Spleen (tissue), 11 donors: ENCODE measurements around the gene PLEKHM3. TPM values are rescaled to one million over a fixed set of nuclear protein-coding genes. Genes with fewer than 3 reads are reported as not detected.

ENCODE experiments used
- DNase-seq: peaks from one replicate; pipeline ENCODE4 v3.0.0-alpha.2; 2020
- H3K27ac ChIP-seq, 8 donors: fragments of 200-600 bp; sonication (generic) in 7 of 8; 1 replicate in 4 of 8; 2 replicates in 4 of 8; pipeline versions ENCODE4 v1.5.0 to v1.8.0; 2016 to 2021; ENCODE audit warnings: inconsistent platforms in 4 of 8, mild to moderate bottlenecking in 4 of 8, moderate library complexity in 1 of 8
- H3K27me3 ChIP-seq, 7 donors: fragments of 200-600 bp; sonication (generic) in 6 of 7; replicated peaks in 1 of 7; 1 replicate in 4 of 7; 2 replicates in 3 of 7; pipeline versions ENCODE4 v1.5.0 to v1.8.0; 2016 to 2021; ENCODE audit warnings: inconsistent platforms in 3 of 7, mild to moderate bottlenecking in 1 of 7
- H3K36me3 ChIP-seq, 6 donors: fragments of 200-600 bp; sonication (generic) in 5 of 6; 1 replicate in 4 of 6; 2 replicates in 2 of 6; pipeline versions ENCODE4 v1.5.0 to v1.8.0; 2016 to 2021; ENCODE audit warnings: inconsistent platforms in 2 of 6
- H3K4me1 ChIP-seq, 6 donors: fragments of 200-600 bp; sonication (generic) in 5 of 6; 1 replicate in 3 of 6; 2 replicates in 3 of 6; pipeline versions ENCODE4 v1.5.0 to v1.8.0; 2016 to 2021; ENCODE audit warnings: inconsistent platforms in 3 of 6
- H3K4me3 ChIP-seq, 8 donors: fragments of 200-600 bp; sonication (generic) in 7 of 8; 1 replicate in 4 of 8; 2 replicates in 4 of 8; pipeline versions ENCODE4 v1.5.0 to v1.8.0; 2016 to 2021; ENCODE audit warnings: inconsistent platforms in 4 of 8, mild to moderate bottlenecking in 4 of 8, moderate library complexity in 2 of 8
- H3K9me3 ChIP-seq, 8 donors: fragments of 200-600 bp; sonication (generic) in 7 of 8; 1 replicate in 4 of 8; 2 replicates in 4 of 8; pipeline versions ENCODE4 v1.5.0 to v1.8.0; 2016 to 2021; ENCODE audit warnings: inconsistent platforms in 4 of 8
- POLR2A ChIP-seq, 3 donors: fragments of 450-650 bp; IDR thresholded peaks; one replicate each; pipeline ENCODE4 v1.5.1; 2017; ENCODE audit warnings: antibody characterized with exemption in 3 of 3, mild to moderate bottlenecking in 1 of 3
- POLR2AphosphoS5 ChIP-seq, 3 donors: sonication (generic); formaldehyde crosslinking; IDR thresholded peaks; one replicate each; pipeline ENCODE4 v1.5.1; 2017; ENCODE audit warnings: antibody characterized with exemption in 3 of 3
- WGBS, 5 donors: extraction: QIAGEN DNeasy Blood & Tissue Kit in 3 of 5; methylation state at CpG; one replicate each; pipeline versions ENCODE4 v1.1.5 to v1.1.7; 2013 to 2018; 5-methylcytosine and 5-hydroxymethylcytosine counted together
- intact Hi-C: fragments of 100-400 bp; cut with DNase I; formaldehyde crosslinking; loops from one replicate; pipeline ENCODE4 v1.15.0; 2023; ENCODE audit warnings: low total_unique reads
- polyA plus RNA-seq, 3 donors: library from polyadenylated mRNA; stranded (reverse); fragments of 200-250 nt; gene quantifications; one replicate each; pipeline ENCODE4 v1.2.1, GENCODE V29; 2013
- total RNA-seq, 7 donors: library from RNA; depleted of rRNA in 3 of 7; stranded (reverse); fragments of >200 nt in 3 of 7; fragmentation: NEBNext Ultra II Directional in 4 of 7; extraction: Animal tissue kit (Norgen Biotek cat#: 25700) in 4 of 7; gene quantifications; one replicate each; pipeline versions ENCODE4 v1.1.0 to v1.2.1, GENCODE V29; 2016 to 2021
- TF ChIP-seq, protein P1 (sequence below), 11 experiments: fragments of 200-600 bp in 7 of 11; fragments of 450-650 bp in 4 of 11; sonication (generic) in 4 of 11; IDR thresholded peaks in 8 of 11; conservative IDR thresholded peaks in 3 of 11; 1 replicate in 7 of 11; 2 replicates in 4 of 11; pipeline versions ENCODE4 v1.4.0 to v1.8.0; 2016 to 2021; ENCODE audit warnings: antibody characterized with exemption in 11 of 11, inconsistent platforms in 4 of 11, mild to moderate bottlenecking in 1 of 11
- donor health status: healthy with polysubstance abuse.
- donor health status: DM: no; HTN: no; CAD: no; lungs with moderate emphysema.
- donor health status: DM: no; HTN: no; CAD: no.
- donor health status: Bipolar disorder and iron deficiency.
- donor health status: healthy.
- donor health status: DM: no; HTN: no; CAD: no.
- donor health status: DM: yes; HTN: yes; CAD: no.

PLEKHM3 gene
- total and polyA plus RNA-seq, 10 donors: 2.4 to 24.3 (median 18.3) TPM

DNA sequence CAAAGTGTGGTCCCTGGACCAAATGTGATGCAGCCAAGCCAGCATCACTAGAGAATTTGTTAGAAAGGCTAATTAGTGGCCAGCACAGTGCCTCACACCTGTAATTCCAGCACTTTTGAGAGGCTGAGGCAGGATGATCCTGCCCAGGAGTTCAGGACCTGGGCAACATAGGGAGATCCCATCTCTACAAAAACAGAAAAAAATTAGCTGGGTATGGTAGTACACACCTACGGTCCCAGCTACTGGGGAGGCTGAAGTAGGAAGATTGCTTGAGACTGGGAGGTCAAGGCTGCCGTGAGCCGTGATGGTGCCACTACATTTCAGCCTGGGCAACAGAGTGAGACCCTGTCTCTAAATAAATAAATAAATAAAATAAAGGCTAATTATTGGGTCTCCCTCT lies 185.8 kb downstream of the PLEKHM3 start:
- intact Hi-C loops: no loop called here
- no peak for DNase-seq
- no peaks in the 10 kb centered on the region for H3K27me3 ChIP-seq
- no peaks in the 10 kb centered on the region for H3K36me3 ChIP-seq
- H3K4me1 ChIP-seq: peaks cover 0 to 17% (median 7%) of the 10 kb centered on the region in 6 donors
- no peak overlapping the region for H3K4me3 ChIP-seq
- 95 to 99% (median 98%) methylated on average over 3 of the region's 3 CpGs for WGBS, 5 donors
- TF ChIP-seq POLR2A (IDR thresholded peaks at IDR 0.05): no peak
- TF ChIP-seq, protein P1, sequence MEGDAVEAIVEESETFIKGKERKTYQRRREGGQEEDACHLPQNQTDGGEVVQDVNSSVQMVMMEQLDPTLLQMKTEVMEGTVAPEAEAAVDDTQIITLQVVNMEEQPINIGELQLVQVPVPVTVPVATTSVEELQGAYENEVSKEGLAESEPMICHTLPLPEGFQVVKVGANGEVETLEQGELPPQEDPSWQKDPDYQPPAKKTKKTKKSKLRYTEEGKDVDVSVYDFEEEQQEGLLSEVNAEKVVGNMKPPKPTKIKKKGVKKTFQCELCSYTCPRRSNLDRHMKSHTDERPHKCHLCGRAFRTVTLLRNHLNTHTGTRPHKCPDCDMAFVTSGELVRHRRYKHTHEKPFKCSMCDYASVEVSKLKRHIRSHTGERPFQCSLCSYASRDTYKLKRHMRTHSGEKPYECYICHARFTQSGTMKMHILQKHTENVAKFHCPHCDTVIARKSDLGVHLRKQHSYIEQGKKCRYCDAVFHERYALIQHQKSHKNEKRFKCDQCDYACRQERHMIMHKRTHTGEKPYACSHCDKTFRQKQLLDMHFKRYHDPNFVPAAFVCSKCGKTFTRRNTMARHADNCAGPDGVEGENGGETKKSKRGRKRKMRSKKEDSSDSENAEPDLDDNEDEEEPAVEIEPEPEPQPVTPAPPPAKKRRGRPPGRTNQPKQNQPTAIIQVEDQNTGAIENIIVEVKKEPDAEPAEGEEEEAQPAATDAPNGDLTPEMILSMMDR (IDR thresholded peaks at IDR 0.05 in 8 of 11, conservative IDR thresholded peaks at IDR 0.05 in 3 of 11): no peak
- no peak for TF ChIP-seq POLR2AphosphoS5 (IDR thresholded peaks at IDR 0.05)
- H3K9me3 ChIP-seq: no peaks in the 10 kb centered on the region
- H3K27ac ChIP-seq: no peak overlapping the region

DNA sequence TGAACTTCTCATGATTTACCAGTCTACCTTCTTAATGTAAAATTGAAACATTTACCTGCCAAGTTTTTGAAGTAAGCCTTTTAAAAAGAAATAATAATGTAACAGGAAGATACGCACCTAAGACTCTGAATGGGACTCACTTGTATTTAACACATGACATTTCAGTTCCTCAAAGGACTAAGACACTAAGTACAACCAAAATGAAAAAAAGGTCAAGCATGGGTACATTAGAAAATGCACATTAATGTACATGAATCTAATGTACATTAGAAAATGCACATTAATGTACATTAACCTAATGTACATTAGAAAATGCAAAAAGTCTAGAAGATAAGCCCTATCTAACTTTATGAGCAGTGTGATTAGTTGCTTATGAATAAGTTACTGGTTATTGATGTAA lies 186.3 kb downstream of the PLEKHM3 start:
- no peaks in the 10 kb centered on the region for H3K36me3 ChIP-seq
- peaks cover 0 to 17% (median 7%) of the 10 kb centered on the region in 6 donors for H3K4me1 ChIP-seq
- H3K27me3 ChIP-seq: no peaks in the 10 kb centered on the region
- H3K4me3 ChIP-seq: no peak overlapping the region
- no peak for DNase-seq
- no peak overlapping the region for H3K27ac ChIP-seq
- H3K9me3 ChIP-seq: no peaks in the 10 kb centered on the region
- 89 to 95% (median 93%) methylated on average over 1 of the region's 1 CpG for WGBS, 5 donors
- TF ChIP-seq POLR2AphosphoS5 (IDR thresholded peaks at IDR 0.05): no peak
- TF ChIP-seq, protein P1 (IDR thresholded peaks at IDR 0.05 in 8 of 11, conservative IDR thresholded peaks at IDR 0.05 in 3 of 11): no peak
- no peak for TF ChIP-seq POLR2A (IDR thresholded peaks at IDR 0.05)
- intact Hi-C loops: no loop called here

DNA sequence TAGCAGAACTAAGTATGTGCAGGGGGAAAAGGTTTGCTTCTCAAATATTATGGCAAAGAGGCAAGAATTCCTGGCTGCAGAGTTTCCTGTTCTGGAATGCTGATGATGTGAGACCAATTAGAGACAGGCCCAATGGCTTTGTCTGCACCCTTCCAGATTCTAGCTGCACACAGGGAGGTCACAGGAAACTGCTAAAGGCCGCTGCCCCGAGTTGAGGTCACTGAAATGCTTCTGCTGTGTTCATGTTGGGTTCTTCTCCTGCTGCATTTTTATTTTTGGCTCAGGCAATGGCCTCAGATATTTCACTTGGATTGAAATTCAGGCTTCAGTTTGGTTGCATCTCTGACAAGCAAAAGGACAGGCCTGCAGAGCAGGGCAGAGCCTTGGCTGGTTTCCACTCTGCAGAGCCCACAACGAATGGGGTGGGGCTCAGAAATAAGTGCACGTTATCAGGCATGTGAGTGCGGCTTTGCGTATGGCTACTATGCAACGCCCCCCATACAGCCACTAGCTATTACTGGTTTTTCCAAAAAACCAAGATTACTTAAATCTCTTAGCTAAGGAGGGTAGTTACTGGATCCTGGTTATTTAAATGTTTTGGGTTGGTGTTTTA lies 188.7 kb downstream of the PLEKHM3 start:
- Histone ChIP-seq H3K27ac (peak overlapping the region in 5 of 8 donors; percentile 5 to 53 (median 38)), H3K27me3 (no peaks in the 10 kb centered on the region), H3K9me3 (no peaks in the 10 kb centered on the region), H3K4me3 (no peak overlapping the region), H3K36me3 (no peaks in the 10 kb centered on the region), H3K4me1 (peaks cover 0 to 17% (median 7%) of the 10 kb centered on the region in 6 donors)
- WGBS, 5 donors: 53 to 78% (median 69%) methylated on average over 7 of the region's 7 CpGs
- intact Hi-C loops: no loop called here
- DNase-seq: no peak
- peak in 1 of 3 donors; percentile 20 for TF ChIP-seq POLR2AphosphoS5 (IDR thresholded peaks at IDR 0.05)
- TF ChIP-seq, protein P1 (IDR thresholded peaks at IDR 0.05 in 8 of 11, conservative IDR thresholded peaks at IDR 0.05 in 3 of 11): no peak

DNA sequence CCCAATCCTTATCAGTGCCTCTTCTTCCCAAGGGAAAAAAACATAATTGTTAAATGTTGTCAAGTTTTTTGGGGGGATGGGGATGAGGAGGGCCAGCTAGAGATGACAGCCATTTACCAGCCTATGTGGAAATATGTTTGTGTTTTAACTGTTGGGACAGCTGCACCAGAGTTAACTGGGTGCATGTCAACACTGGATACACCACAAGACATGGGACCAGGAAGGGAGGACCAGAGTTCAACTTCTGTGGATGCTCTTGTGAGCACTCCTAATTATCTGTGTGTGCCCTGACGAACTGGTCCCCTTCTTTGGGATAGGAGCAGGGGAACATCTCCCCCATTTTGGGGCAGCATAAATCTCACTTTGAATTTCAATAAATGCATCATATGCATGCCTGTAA lies 189.5 kb downstream of the PLEKHM3 start:
- TF ChIP-seq, protein P1 (IDR thresholded peaks at IDR 0.05 in 8 of 11, conservative IDR thresholded peaks at IDR 0.05 in 3 of 11): no peak
- TF ChIP-seq POLR2AphosphoS5 (IDR thresholded peaks at IDR 0.05) (no peak), POLR2A (IDR thresholded peaks at IDR 0.05) (no peak)
- H3K4me1 ChIP-seq: peaks cover 0 to 17% (median 7%) of the 10 kb centered on the region in 6 donors
- no peak overlapping the region for H3K27ac ChIP-seq
- no peaks in the 10 kb centered on the region for H3K27me3 ChIP-seq
- intact Hi-C loops: no loop called here
- 93 to 100% (median 100%) methylated on average over 1 of the region's 1 CpG for WGBS, 5 donors
- no peak for DNase-seq
- no peak overlapping the region for H3K4me3 ChIP-seq
- no peaks in the 10 kb centered on the region for H3K36me3 ChIP-seq
- H3K9me3 ChIP-seq: no peaks in the 10 kb centered on the region
